DMS53 treated with DMSO at 0.1 percent for 48 hours (cell line): Measurements from ENCODE around the gene TEX22.

Source experiments
- DNase-seq: peaks from one replicate; lab custom pipeline; 2025; ENCODE audit not compliant: unreplicated experiment; lab: John Stamatoyannopoulos, UW

TEX22 gene

GRCh38 chr14:105420101-105420973 is 22.0 kb downstream of the TEX22 start:
- no peak for DNase-seq

GRCh38 chr14:105420974-105421674 is 22.8 kb downstream of the TEX22 start:
- DNase-seq: no peak

GRCh38 chr14:105421723-105422615 is 23.6 kb downstream of the TEX22 start:
- no peak for DNase-seq

GRCh38 chr14:105422695-105423487 is 24.6 kb downstream of the TEX22 start:
- DNase-seq: no peak

GRCh38 chr14:105423488-105424195 is 25.3 kb downstream of the TEX22 start:
- DNase-seq: no peak

GRCh38 chr14:105424861-105425260 is 26.5 kb downstream of the TEX22 start:
- DNase-seq: no peak

- no peak for DNase-seq
Measured at GRCh38 chr14:105425823-105426247, 27.5 kb downstream of the TEX22 start.

- DNase-seq: no peak
Measured at GRCh38 chr14:105426416-105427130, 28.2 kb downstream of the TEX22 start.

GRCh38 chr14:105427412-105427811 is 29.1 kb downstream of the TEX22 start:
- DNase-seq: no peak

GRCh38 chr14:105427936-105428485 is 29.7 kb downstream of the TEX22 start:
- no peak for DNase-seq

GRCh38 chr14:105430042-105430441 is 31.7 kb downstream of the TEX22 start:
- DNase-seq: no peak

- no peak for DNase-seq
Measured at GRCh38 chr14:105430565-105430964, 32.2 kb downstream of the TEX22 start.

GRCh38 chr14:105431256-105431655 is 32.9 kb downstream of the TEX22 start:
- no peak for DNase-seq

GRCh38 chr14:105432657-105433056 is 34.3 kb downstream of the TEX22 start:
- DNase-seq: no peak

GRCh38 chr14:105433161-105433605 is 34.8 kb downstream of the TEX22 start:
- no peak for DNase-seq

- no peak for DNase-seq
Measured at GRCh38 chr14:105436402-105436801, 38.1 kb downstream of the TEX22 start.

GRCh38 chr14:105436891-105437722 is 38.8 kb downstream of the TEX22 start:
- no peak for DNase-seq
